A673 (cell line): Measurements from ENCODE around the gene UBAP1L. TPM values are rescaled to one million over a fixed set of nuclear protein-coding genes. Genes with fewer than 3 reads are reported as not detected.
A peak's percentile ranks its signal among the peaks of the same experiment; 100 is the strongest.

Experiments
- Bru-seq: library from RNA; stranded (reverse); fragments of 400-500 nt; gene quantifications from one replicate; lab custom pipeline; 2021; lab: Mats Ljungman, UMichigan
- BruChase-seq, 2 experiments: library from RNA; stranded (reverse); fragments of 400-500 nt; gene quantifications; one replicate each; lab custom pipeline; 2021; lab: Mats Ljungman, UMichigan
- BruUV-seq: library from RNA; stranded (reverse); fragments of 400-500 nt; replicated peaks from 2 replicates; lab custom pipeline; 2021; lab: Mats Ljungman, UMichigan
- CTCF ChIA-PET: fragments of 300-600 bp; sonication (Branson Sonifier 250); formaldehyde crosslinking; loops from one replicate; lab custom pipeline; 2022; ENCODE audit warnings: antibody characterized with exemption; lab: Charles Lee
- POLR2A ChIA-PET: fragments of 300-600 bp; sonication (Branson Sonifier 250); formaldehyde crosslinking; loops from one replicate; lab custom pipeline; 2022; ENCODE audit warnings: antibody characterized with exemption; ENCODE audit not compliant: low non-redundant PET; lab: Charles Lee
- DNase-seq: peaks from one replicate; pipeline ENCODE4 v3.0.0-alpha.2; 2015; ENCODE audit warnings: low spot score
- H3K27ac ChIP-seq: fragments of 200-600 bp; sonication (generic); 2 replicates; pipeline ENCODE4 v1.5.1; 2016; ENCODE audit warnings: mixed run types, low read depth, mild to moderate bottlenecking, mixed read lengths, antibody characterized with exemption, low read length; ENCODE audit not compliant: poor library complexity, severe bottlenecking
- H3K27me3 ChIP-seq: fragments of 200-600 bp; sonication (generic); replicated peaks from 2 replicates; pipeline ENCODE4 v1.6.1; 2017; ENCODE audit warnings: mixed run types, low read depth, mild to moderate bottlenecking, mixed read lengths, antibody characterized with exemption, low read length; ENCODE audit not compliant: insufficient read depth, poor library complexity
- H3K36me3 ChIP-seq: fragments of 200-600 bp; sonication (generic); 2 replicates; pipeline ENCODE4 v1.6.1; 2016; ENCODE audit warnings: mixed run types, mild to moderate bottlenecking, mixed read lengths, antibody characterized with exemption, low read length; ENCODE audit not compliant: insufficient read depth, poor library complexity, severe bottlenecking
- H3K4me1 ChIP-seq: fragments of 200-600 bp; sonication (generic); 2 replicates; pipeline ENCODE4 v1.6.1; 2017; ENCODE audit warnings: mixed run types, mild to moderate bottlenecking, mixed read lengths, antibody characterized with exemption, low read length; ENCODE audit not compliant: insufficient read depth, poor library complexity, severe bottlenecking
- H3K4me3 ChIP-seq: fragments of 200-600 bp; sonication (generic); 2 replicates; pipeline ENCODE4 v1.5.1; 2016; ENCODE audit warnings: low read depth, mixed run types, mild to moderate bottlenecking, mixed read lengths, low read length; ENCODE audit not compliant: poor library complexity, severe bottlenecking
- H3K9me3 ChIP-seq: fragments of 200-600 bp; sonication (generic); 2 replicates; pipeline ENCODE4 v1.6.1; 2016; ENCODE audit warnings: mixed run types, low read depth, mild to moderate bottlenecking, mixed read lengths, antibody characterized with exemption, low read length; ENCODE audit not compliant: poor library complexity, severe bottlenecking
- EZH2 ChIP-seq: fragments of 200-600 bp; sonication (generic); IDR thresholded peaks from 2 replicates; pipeline ENCODE4 v1.6.1; 2017; ENCODE audit warnings: borderline replicate concordance, low read depth, mild to moderate bottlenecking, mixed read lengths, antibody characterized with exemption, low read length; ENCODE audit not compliant: poor library complexity, severe bottlenecking
- intact Hi-C: fragments of 100-400 bp; cut with micrococcal nuclease; formaldehyde crosslinking; loops from one replicate; pipeline ENCODE4 v1.10.0; 2022; ENCODE audit not compliant: unreplicated experiment
- long read RNA-seq: library from polyadenylated mRNA; stranded (forward); transcript quantifications from one replicate; pipeline ENCODE4 v2.0.0, GENCODE V29; 2022
- total RNA-seq: library from RNA; stranded (reverse); gene quantifications from 2 replicates; pipeline ENCODE4 v1.2.3, GENCODE V29; 2021
- TF ChIP-seq, protein P1 (sequence below): fragments of 300-800, 200-600 bp; sonication (generic); conservative IDR thresholded peaks from 2 replicates; pipeline ENCODE4 v1.5.1; 2017; ENCODE audit warnings: low read depth, mild to moderate bottlenecking, antibody characterized with exemption, low read length, moderate library complexity, mixed read lengths

The UBAP1L gene
- total RNA-seq (3.6 and 3.9 TPM in 2 replicates), Bru-seq, nascent RNA (percentile 62 among the genes with signal in this experiment), BruChase-seq, experiment 1, labeled RNA remaining after a 2-hour chase (percentile 78 among the genes with signal in this experiment), BruChase-seq, experiment 2, labeled RNA remaining after a 6-hour chase (percentile 82 among the genes with signal in this experiment)
- long read RNA-seq, partial matches to known transcripts = 0 of 2 reads
- long read RNA-seq, other reads (novel, unspliced or antisense) = 2 of 2 reads

DNA sequence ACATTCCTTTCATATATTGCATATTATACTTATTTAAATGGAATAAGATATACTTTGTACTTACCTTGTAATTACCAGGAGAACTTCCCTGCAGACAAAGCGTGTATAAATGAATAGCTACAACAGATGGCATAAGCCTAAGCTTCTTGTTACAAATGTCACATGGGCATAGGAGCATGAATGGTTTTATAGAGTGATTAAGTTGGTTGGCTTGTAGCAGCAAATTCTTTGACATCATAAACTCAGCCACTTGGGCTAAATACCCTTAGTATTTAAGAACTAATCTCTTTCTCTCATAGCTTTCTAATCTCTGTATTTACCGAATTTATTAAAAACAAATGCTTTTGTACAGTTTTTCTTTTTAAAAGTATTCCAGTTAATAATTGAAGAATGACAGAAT lies at the start of gene UBAP1L:
UBAP1L (minus strand) TSS at position 115 of the 400 bp plus-strand sequence. CDS start 8,985 bp downstream, outside the sequence.
- POLR2A ChIA-PET = interaction anchor here (0.7 kb wide), 1 partner anchor 654 kb away, joined by 3 read pairs; no protein-coding TSS in a partner anchor
- DNase-seq = peak; percentile 12
- intact Hi-C loops = no loop called here
- Histone ChIP-seq H3K36me3 (peaks cover 33% of the 10 kb centered on the region), H3K4me1 (no peaks in the 10 kb centered on the region), H3K4me3 (no peak within 1 kb of the TSS), H3K9me3 (no peaks in the 10 kb centered on the region), H3K27me3 (no peaks in the 10 kb centered on the region), H3K27ac (no peak within 1 kb of the TSS)
- BruUV-seq = no TSS peak
- TF ChIP-seq EZH2 = no peak
- TF ChIP-seq, protein P1, sequence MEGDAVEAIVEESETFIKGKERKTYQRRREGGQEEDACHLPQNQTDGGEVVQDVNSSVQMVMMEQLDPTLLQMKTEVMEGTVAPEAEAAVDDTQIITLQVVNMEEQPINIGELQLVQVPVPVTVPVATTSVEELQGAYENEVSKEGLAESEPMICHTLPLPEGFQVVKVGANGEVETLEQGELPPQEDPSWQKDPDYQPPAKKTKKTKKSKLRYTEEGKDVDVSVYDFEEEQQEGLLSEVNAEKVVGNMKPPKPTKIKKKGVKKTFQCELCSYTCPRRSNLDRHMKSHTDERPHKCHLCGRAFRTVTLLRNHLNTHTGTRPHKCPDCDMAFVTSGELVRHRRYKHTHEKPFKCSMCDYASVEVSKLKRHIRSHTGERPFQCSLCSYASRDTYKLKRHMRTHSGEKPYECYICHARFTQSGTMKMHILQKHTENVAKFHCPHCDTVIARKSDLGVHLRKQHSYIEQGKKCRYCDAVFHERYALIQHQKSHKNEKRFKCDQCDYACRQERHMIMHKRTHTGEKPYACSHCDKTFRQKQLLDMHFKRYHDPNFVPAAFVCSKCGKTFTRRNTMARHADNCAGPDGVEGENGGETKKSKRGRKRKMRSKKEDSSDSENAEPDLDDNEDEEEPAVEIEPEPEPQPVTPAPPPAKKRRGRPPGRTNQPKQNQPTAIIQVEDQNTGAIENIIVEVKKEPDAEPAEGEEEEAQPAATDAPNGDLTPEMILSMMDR = no peak
- CTCF ChIA-PET = no interaction called here

DNA sequence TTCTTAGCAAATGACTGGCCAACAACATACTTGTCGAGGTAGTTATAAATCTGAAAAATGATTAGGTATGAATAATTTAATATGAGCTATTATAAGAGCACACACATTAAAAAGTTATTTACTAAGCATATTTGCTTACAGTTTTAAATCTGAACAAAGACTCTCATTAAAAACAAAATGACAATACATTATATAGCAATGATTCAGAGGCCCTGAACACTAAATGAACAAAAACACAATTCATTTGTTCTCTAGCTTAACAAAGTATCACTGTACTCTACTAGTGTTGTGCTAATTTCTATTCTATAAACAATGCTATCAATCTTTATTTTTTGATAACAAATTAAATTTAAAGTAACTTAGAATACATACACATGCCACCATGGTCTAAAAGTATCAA lies 49.1 kb upstream of the UBAP1L start:
- ChIA-PET CTCF (no interaction called here), POLR2A (no interaction called here)
- H3K27me3 ChIP-seq = no peaks in the 10 kb centered on the region
- TF ChIP-seq, protein P1 = no peak
- no peak for TF ChIP-seq EZH2
- no peaks in the 10 kb centered on the region for H3K9me3 ChIP-seq
- H3K27ac ChIP-seq = no peak overlapping the region
- H3K4me1 ChIP-seq = no peaks in the 10 kb centered on the region
- no TSS peak for BruUV-seq
- H3K4me3 ChIP-seq = no peak overlapping the region
- DNase-seq = no peak
- intact Hi-C loops = no loop called here
- H3K36me3 ChIP-seq = peaks cover 44% of the 10 kb centered on the region

DNA sequence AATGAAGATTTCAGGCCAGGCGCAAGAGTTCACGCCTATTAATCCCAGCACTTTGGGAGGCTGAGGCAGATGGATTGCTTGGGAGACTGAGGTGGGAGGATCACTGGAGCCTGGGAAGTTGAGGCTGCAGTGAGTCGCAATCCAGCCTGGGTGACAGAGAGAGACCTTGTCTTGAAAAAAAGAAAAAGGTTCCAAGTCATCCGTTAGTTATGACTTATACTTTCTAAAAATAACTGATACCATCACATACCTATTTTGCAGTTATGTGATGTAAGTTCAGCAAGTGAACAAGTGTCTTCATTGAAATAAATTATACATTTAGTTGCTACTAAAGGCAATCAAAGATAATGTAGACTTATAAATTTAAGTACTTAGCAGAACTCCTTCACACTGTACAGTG lies 48.0 kb upstream of the UBAP1L start:
- intact Hi-C loops = no loop called here
- CTCF ChIA-PET = no interaction called here
- BruUV-seq = no TSS peak
- DNase-seq = no peak
- Histone ChIP-seq H3K4me3 (no peak overlapping the region), H3K27ac (no peak overlapping the region), H3K4me1 (no peaks in the 10 kb centered on the region), H3K27me3 (no peaks in the 10 kb centered on the region), H3K9me3 (no peaks in the 10 kb centered on the region), H3K36me3 (peaks cover 53% of the 10 kb centered on the region)
- TF ChIP-seq EZH2 = no peak
- TF ChIP-seq, protein P1 = no peak
- POLR2A ChIA-PET = no interaction called here
